HG03342 (cell line): ENCODE data around the gene TFB2M.

ENCODE experiments used
- ATAC-seq: cut with Tn5 transposase; IDR thresholded peaks from one replicate; pipeline ENCODE4 v1.9.1; 2021; ENCODE audit warnings: mild to moderate bottlenecking, moderate library complexity; ENCODE audit not compliant: unreplicated experiment

TFB2M gene

GRCh38 chr1:246559310-246559709 lies 6.8 kb downstream of the TFB2M start:
- no peak for ATAC-seq

GRCh38 chr1:246558041-246558440 lies 8.0 kb downstream of the TFB2M start:
- ATAC-seq = no peak

- ATAC-seq = no peak
These were observed 11.9 kb downstream of the TFB2M start for GRCh38 chr1:246554201-246554600.

- ATAC-seq = no peak
These were observed 14.0 kb downstream of the TFB2M start for GRCh38 chr1:246552110-246552509.

- no peak for ATAC-seq
These were observed 15.7 kb downstream of the TFB2M start for GRCh38 chr1:246550402-246550801.

GRCh38 chr1:246549665-246550064 lies 16.4 kb downstream of the TFB2M start:
- ATAC-seq = no peak

GRCh38 chr1:246544001-246544400 lies 22.1 kb downstream of the TFB2M start:
- no peak for ATAC-seq

- ATAC-seq = no peak
These were observed 25.1 kb downstream of the TFB2M start for GRCh38 chr1:246540738-246541491.

GRCh38 chr1:246537887-246538286 lies 28.2 kb downstream of the TFB2M start:
- no peak for ATAC-seq

- ATAC-seq = no peak
These were observed 28.6 kb downstream of the TFB2M start for GRCh38 chr1:246537441-246537840.

- ATAC-seq = no peak
These were observed 31.9 kb downstream of the TFB2M start for GRCh38 chr1:246534114-246534513.

- no peak for ATAC-seq
These were observed 32.6 kb downstream of the TFB2M start for GRCh38 chr1:246533371-246533905.

- ATAC-seq = no peak
These were observed 33.5 kb downstream of the TFB2M start for GRCh38 chr1:246532519-246532918.

- ATAC-seq = no peak
These were observed 35.6 kb downstream of the TFB2M start for GRCh38 chr1:246530482-246530881.

GRCh38 chr1:246528933-246529731 lies 36.9 kb downstream of the TFB2M start:
- no peak for ATAC-seq

GRCh38 chr1:246527402-246528088 lies 38.5 kb downstream of the TFB2M start:
- ATAC-seq = peak; percentile 72

- ATAC-seq = no peak
These were observed 39.1 kb downstream of the TFB2M start for GRCh38 chr1:246526915-246527314.

- ATAC-seq = no peak
These were observed 39.7 kb downstream of the TFB2M start for GRCh38 chr1:246526380-246526779.

GRCh38 chr1:246519514-246519913 lies 46.5 kb downstream of the TFB2M start:
- no peak for ATAC-seq

GRCh38 chr1:246518456-246519205 lies 47.4 kb downstream of the TFB2M start:
- ATAC-seq = no peak

- no peak for ATAC-seq
These were observed 48.7 kb downstream of the TFB2M start for GRCh38 chr1:246517391-246517790.
